GM19099 (cell line): ENCODE results near the gene TBCE.

ENCODE experiments used
- POLR2A ChIP-seq: IDR thresholded peaks from 3 replicates; pipeline ENCODE4 v1.6.1; 2011; ENCODE audit warnings: low read depth; ENCODE audit not compliant: insufficient read length; ENCODE audit errors: extremely low read depth

Gene TBCE

GRCh38 chr1:235402457-235403200, 35.4 kb downstream of the TBCE start:
- TF ChIP-seq POLR2A, result no peak

GRCh38 chr1:235403593-235403992, 36.4 kb downstream of the TBCE start:
- no peak for TF ChIP-seq POLR2A

GRCh38 chr1:235404190-235404589, 37.0 kb downstream of the TBCE start:
- TF ChIP-seq POLR2A, result no peak

- TF ChIP-seq POLR2A, result no peak
Observed at GRCh38 chr1:235407419-235407818, 40.2 kb downstream of the TBCE start.

GRCh38 chr1:235408503-235408960, 41.3 kb downstream of the TBCE start:
- TF ChIP-seq POLR2A, result no peak

- TF ChIP-seq POLR2A, result no peak
Observed at GRCh38 chr1:235409042-235409820, 42.0 kb downstream of the TBCE start.

- TF ChIP-seq POLR2A, result no peak
Observed at GRCh38 chr1:235410467-235410866, 43.2 kb downstream of the TBCE start.

GRCh38 chr1:235411489-235412486, 44.6 kb downstream of the TBCE start:
- TF ChIP-seq POLR2A, result no peak

GRCh38 chr1:235415008-235415904, 48.0 kb downstream of the TBCE start:
- no peak for TF ChIP-seq POLR2A

GRCh38 chr1:235416662-235417049, 49.4 kb downstream of the TBCE start:
- TF ChIP-seq POLR2A, result no peak

- no peak for TF ChIP-seq POLR2A
Observed at GRCh38 chr1:235417086-235417697, 50.0 kb downstream of the TBCE start.

GRCh38 chr1:235421751-235422150, 54.5 kb downstream of the TBCE start:
- TF ChIP-seq POLR2A, result no peak

- TF ChIP-seq POLR2A, result no peak
Observed at GRCh38 chr1:235423214-235423652, 56.0 kb downstream of the TBCE start.
